NK-92 treated with Interleukin-12 subunit alpha and Interleukin-12 subunit beta, amount 100 ng/mL, for 24 hours (cell line): ENCODE data around the gene CDHR4.
"Not testable (repeated sequence)": the region's sequence is repeated elsewhere in the genome, so short reads cannot be mapped to it uniquely, and the experiment has no call there.

Experiments
- DNase-seq: peaks from one replicate; lab custom pipeline; 2025; lab: John Stamatoyannopoulos, UW

The CDHR4 gene

GRCh38 chr3:49803465-49804140, 3.9 kb upstream of the CDHR4 start:
- no peak for DNase-seq

GRCh38 chr3:49802719-49803464, 3.2 kb upstream of the CDHR4 start, which contains the start of gene INKA1:
Gene INKA1 (plus strand): TSS chr3:49803261. CDS start chr3:49803393, 132 bp downstream.
- peak; percentile 57 for DNase-seq

DNA sequence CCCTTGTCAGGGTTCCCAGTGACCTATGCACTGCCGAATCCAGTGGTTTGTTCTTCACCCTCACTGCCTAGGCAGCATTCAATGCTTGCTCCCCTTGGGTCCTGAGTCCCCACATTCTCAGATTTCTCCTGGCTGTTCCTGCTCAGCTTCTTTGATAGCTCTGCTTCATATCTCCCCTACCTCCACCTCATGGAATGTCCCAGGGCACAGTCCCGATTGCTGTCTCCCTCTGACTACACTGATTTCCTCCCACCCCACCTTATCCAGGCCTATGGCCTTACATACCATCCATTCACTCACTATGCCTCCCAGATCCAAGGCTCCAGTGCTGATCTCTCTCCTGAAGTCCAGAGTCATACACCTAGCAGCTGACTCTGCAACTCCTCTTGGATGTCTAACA, 1.5 kb upstream of the CDHR4 start:
- no peak for DNase-seq

GRCh38 chr3:49799105-49799504, 568 bp downstream of the CDHR4 start:
- DNase-seq, result no peak

DNA sequence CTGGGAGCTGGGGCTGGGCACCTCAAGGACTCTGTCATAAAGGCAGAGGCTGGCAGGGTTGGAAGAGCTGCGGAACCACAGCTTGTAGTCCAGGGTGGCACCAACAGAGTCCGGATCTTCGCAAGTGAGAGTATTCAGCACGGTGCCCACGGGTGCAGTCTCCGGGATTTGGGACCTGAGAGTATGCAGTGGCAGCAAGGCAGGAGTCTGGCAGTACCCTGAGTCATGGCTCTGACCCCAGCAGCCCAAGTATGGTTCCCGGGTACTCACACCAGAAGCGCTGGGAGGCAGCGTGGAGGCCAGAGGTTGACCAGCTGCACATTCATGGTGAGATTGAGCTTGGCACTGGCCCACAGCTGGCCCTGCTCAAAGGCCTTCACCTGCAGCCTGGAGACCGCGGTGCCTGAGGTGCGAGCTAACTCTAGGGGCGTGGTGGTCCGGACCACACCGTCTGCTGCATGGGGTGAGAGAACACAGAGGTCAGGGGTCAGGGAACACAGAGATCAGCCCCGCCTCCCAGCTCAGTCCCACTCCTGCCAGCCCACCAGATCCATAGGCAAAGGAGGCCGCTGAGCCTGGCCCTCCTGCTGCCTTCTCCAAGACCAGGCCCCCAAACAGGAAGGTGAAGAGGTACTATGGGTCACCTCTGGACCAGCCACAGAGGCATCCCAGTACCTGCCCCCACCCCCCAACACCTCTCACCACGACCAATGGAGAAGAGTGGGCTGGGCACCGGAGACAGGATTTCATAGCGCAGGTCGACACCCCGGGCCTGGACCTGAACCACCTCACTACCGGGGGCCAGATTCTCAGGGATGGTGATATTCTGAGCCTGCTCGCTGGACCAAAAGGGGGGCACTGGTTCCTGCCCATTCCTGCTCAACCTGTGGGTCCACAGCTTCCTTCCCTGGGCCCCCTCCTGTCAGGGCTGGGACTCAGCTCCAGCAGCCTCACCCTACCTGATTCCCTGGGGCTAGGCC, 4.5 kb downstream of the CDHR4 start:
- DNase-seq, result no peak

- no peak for DNase-seq
Measured at GRCh38 chr3:49794431-49794830, 5.2 kb downstream of the CDHR4 start.

DNA sequence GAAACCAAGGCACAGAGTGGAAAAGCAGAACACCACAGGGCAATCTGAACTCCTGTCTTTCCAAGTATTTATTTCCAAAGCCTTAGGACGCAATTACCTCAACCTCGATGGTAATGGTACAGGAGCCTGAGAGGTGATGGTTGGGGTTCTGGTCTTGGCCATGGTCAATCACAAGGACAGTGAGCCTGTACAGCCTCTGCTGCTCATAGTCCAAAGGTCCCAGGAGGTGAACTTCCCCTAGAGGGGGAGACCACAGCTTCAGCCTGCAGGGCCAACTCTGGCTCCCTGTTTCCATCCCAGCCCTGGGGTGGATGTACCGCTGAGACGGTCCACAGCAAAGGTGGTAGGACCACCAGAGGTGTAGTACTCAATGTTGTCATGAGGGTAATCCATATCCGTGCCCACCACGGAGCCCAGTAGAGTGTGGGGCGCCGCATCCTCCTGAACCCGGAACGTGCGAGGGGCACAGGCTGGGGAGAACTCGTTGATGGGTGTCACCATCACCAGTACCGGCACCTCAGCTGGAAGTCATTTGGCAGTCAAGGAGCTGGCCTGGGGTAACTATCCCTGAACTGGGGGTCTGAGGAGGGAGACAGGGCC, 6.1 kb downstream of the CDHR4 start:
- DNase-seq, result no peak

- DNase-seq, result no peak
Measured at GRCh38 chr3:49792371-49793150, 7.1 kb downstream of the CDHR4 start.

DNA sequence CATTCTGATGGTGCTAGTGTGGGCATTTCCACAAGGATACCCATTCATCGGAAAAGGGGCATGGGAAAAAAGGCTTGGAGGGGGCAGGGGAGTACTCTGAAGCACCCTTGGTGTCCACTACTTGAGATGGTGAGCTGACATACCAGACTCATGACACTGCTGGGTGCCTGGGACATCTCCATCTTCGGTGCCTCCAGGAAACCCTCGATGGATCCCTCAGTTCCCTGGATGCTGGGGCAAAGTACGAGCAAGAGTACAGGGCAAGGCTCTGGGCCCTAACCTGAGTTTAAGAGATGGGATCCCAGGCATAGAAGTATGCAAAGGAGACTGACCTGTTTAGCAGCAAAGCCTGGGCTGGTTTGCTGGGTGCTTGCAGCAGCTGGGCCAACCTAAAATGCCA, 8.1 kb downstream of the CDHR4 start:
- no peak for DNase-seq

DNA sequence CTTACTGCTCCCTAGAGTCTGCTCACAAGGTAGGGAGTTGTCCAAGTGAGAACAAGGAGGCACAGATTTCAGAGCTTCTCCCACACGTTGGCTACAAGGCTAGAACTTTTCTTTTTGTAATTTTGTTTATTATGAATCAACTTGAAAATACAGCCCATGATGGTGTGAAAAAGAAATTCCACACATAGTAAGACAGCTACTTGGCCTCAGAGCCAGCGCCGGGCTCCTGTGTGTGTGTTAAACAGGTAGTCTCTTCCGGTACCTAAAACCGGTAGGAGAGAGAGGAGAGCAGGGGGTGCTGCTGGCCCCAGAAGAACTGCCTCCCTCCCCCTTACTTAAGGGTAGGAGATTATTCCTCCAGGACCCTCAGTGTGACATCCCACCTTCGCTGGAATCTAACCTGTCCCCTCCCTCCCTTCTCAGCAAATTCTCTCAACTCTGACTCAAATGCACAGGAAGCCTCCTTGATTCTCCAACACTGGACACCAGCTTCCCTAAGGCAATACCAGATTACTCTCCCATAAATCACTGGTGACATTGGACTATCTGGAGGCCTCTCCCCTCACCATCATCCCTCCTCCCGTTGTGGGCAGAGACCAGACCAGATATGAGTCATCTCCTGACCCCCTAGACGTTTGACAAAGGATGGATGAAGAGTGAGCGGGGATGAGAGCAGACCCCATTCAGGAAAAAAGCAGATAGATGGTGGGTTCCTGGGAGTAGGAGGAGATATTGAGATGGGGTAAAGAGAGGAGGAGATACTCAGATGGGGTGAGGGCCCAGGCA, 8.9 kb downstream of the CDHR4 start:
- DNase-seq, result no peak

DNA sequence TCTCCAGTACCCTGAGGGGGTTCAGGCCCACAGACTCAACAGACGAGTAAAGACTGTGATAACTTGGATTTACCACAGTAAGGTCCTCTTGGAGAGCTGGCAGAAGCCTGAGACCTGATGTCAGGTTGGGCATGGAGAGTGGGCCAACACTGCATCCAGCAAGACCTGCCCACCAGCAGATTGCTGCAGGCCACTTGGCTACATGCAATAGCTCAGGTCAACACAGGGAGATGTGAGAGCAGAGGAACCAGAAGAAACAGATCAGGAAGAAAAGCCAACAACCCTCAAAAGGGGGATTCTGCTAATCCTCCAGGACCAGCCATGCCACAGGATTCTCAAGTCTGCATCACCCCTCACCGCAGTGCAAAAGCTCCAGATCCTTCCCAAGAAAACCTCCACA, 11.6 kb downstream of the CDHR4 start:
- DNase-seq, result no peak

GRCh38 chr3:49787536-49787935, 12.1 kb downstream of the CDHR4 start:
- DNase-seq, result no peak

DNA sequence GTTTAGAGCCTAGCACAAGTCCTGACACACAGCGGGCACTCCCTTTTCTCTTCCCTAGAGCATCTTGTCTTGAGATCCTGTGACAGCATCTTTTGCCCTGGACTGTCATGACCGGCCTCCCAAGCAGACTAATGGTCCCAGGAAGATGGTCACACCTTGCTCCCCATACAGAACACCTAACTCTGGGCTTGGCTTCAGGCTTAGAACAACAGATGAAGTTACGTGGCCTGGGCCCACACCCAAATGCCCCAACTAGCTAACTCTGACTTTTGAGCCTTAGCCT, 12.6 kb downstream of the CDHR4 start:
- DNase-seq, result no peak

GRCh38 chr3:49786357-49787181, 13.1 kb downstream of the CDHR4 start, which contains the start of gene IP6K1:
Gene IP6K1 (minus strand): TSS chr3:49786542. CDS start chr3:49748040, 38,502 bp downstream.
- peak; percentile 98 for DNase-seq

DNA sequence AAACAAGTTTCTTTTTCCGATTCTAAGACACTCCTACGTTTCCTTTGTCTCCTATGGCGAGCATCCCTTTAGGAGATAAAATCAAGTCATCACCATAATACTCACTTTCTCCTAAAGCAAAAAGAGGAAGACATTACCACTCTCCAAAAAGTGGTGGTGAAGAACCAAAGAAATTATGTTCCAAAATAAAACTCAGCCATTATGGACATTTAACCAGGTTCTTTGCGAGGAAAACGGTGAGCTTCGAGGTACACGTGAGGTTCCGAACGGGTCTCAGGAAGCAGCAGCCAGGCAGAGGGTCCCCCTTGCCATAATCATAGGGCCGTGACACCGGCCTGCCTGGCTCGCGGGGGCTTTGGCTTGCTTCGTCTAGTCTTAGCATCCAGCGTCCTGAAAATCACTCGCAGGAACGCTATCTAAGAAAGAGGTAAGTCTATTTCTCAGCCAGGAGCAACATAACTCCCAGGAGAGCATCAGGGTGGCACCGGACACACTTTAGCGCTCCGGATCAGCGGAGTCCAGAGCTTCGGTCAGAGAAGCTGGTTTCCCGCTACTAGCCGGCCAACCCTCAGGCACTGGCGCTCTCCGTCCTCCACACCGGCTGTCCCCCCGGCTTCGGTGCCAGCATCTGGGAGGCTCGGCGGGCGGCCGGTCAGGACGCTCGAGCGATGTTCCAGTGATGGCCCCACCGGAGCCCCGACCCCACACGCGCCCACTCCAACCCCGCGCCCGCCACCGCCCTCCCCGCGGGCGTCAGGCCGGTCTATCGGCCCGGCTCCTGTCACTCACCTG, 13.9 kb downstream of the CDHR4 start:
- DNase-seq, result no peak

DNA sequence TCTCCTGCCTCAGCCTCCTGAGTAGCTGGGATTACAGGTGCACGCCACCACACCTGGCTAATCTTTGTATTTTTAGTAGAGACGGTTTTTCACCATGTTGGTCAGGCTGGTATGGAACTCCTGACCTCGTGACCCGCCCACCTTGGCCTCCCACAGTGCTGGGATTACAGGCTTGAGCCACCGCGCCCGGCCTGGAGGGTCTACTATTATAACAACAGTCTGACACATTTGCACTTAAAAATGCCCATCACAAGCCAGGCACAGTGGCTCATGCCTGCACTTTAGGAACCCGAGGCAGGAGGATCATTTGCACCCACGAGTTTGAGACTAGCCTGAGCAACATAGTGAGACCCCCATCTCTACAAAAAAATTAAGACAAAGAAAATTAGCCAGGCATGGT, 17.4 kb downstream of the CDHR4 start:
- not testable (repeated sequence) for DNase-seq

DNA sequence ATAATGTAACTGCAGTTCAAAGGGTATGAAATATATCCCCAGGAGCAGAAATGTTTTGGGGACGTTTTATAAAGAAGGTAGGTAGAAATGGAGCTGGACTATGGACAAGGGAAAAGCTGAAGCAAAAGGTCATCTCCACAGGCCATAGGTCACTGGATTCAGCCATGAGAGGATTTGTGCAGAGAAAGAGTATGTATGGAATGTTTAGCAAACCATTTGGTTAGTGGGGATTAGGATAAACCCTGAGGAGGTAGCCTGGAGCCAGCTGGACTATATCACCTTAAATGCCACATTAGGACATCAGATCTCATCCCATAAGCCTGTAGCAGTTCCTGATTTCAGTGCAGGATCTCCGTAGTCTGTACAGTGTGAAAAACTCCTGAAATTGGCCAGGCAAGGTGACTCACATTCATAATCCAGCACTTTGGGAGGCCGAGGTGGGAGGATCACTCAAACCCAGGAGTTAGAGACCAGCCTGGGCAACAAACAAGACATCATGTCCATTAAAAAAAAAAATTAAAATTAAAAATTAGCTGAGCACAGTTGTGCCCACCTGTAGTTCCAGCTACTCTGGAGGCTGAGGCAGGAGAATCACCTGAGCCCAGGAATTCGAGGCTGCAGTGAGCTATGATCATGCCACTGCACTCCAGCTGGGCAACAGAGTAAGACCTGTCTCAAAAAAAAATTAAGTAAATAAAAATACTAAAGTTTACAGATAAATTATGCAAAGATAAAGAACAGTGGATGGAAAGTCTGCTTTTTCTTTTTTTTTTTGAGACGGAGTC, 18.1 kb downstream of the CDHR4 start:
- no peak for DNase-seq

DNA sequence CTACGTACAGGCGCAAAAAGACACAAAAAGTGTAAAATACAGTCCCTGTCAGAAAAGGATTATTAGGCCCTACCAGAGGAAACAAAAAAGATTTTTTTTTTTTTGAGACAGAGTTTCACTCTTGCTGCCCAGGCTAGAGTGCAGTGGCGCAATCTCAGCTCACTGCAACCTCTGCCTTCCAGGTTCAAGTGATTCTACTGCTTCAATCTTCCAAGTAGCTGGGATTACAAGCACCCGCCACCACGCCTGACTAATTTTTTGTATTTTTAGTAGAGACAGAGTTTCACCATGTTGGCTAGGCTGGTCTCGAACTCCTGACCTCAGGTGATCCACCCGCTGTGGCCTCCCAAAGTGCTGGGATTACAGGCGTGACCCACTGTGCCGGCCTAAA, 18.7 kb downstream of the CDHR4 start:
- DNase-seq, result not testable (repeated sequence)
